ENCODE results near the gene GABRG3. TPM values are rescaled to one million over a fixed set of nuclear protein-coding genes. Genes with fewer than 3 reads are reported as not detected.

The GABRG3 gene
- total RNA-seq, 1 experiment from 2014 or later: not detected

DNA sequence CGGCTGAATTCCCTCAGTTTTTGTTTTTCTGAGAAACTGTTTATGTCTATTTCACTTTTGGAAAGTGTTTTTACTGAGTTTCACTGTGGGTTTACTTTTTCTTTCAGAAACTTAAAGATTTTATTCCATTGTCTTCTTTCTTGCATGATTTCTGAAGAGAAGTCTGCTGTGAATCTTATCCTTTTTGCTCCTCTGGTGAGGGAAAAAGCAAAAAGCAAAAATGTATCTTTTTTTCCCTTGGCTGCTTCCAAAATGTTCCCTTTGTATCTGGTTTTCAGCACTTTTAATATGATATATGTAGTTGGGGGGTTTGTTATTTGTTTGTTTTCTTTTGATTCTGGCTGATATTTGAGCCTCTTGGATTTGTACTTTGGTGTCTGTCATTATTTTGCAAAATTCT is 538.0 kb downstream of the GABRG3 start:
- Histone ChIP-seq H3K27me3 (ENCODE audit: insufficient read depth, low read length) (no peaks in the 10 kb centered on the region), H3K4me3 (replicated peaks in 1 of 2; ENCODE audit: low read depth in 1 of 2, low read length in 2 of 2) (no peak overlapping the region), H3K27ac (ENCODE audit: low read depth, low read length) (no peak overlapping the region), H3K4me2 (ENCODE audit: low read length) (no peak overlapping the region), H3K79me2 (ENCODE audit: insufficient read depth, low read length) (no peaks in the 10 kb centered on the region), H3K36me3 (ENCODE audit: control insufficient read depth in 1 of 2, insufficient read depth in 2 of 2, low read length in 2 of 2) (no peaks in the 10 kb centered on the region), H3K9ac (ENCODE audit: low read length) (no peak overlapping the region), H4K20me1 (ENCODE audit: insufficient read depth) (no peaks in the 10 kb centered on the region), H3K9me3 (ENCODE audit: control insufficient read depth in 1 of 2, insufficient read depth in 1 of 2, low read depth in 1 of 2, low read length in 2 of 2) (peaks cover 25 to 33% of the 10 kb centered on the region in 2 experiments; a peak in 2 of 4 replicates), H2AFZ (ENCODE audit: low read depth, low read length, poor library complexity, severe bottlenecking) (no peak overlapping the region), H3K4me1 (ENCODE audit: control insufficient read depth in 1 of 2, insufficient read depth in 2 of 2, low read length in 2 of 2) (no peaks in the 10 kb centered on the region), H3K9me2 (ENCODE audit: insufficient read depth) (no peaks in the 10 kb centered on the region)
- ATAC-seq (no peak), DNase-seq (ENCODE audit: low read depth, low spot score) (no peak)
- no TSS peak for BruUV-seq (replicated peaks)
- ChIA-PET CTCF (no interaction called here), POLR2A (no interaction called here), RAD21 (ENCODE audit: low non-redundant PET in 1 of 2, low total read pairs in 2 of 2, uncharacterized antibody in 2 of 2, unreplicated experiment in 2 of 2) (no interaction called here)
- intact Hi-C loops (cut with micrococcal nuclease): no loop called here
- no peak for TF ChIP-seq MAX (IDR thresholded peaks at IDR 0.05)
- TF ChIP-seq ELF1 (IDR thresholded peaks at IDR 0.05; ENCODE audit: borderline replicate concordance, low read depth): no peak
- no peak for TF ChIP-seq JUND (IDR thresholded peaks at IDR 0.05)
- no peak for TF ChIP-seq EGR1 (IDR thresholded peaks at IDR 0.05; ENCODE audit: low read depth)
- TF ChIP-seq YY1 (IDR thresholded peaks at IDR 0.05; ENCODE audit: extremely low read depth, insufficient replicate concordance, low read depth, low read length): no peak
- TF ChIP-seq FOSL1 (IDR thresholded peaks at IDR 0.05; ENCODE audit: low read depth): no peak
- TF ChIP-seq, protein P1, sequence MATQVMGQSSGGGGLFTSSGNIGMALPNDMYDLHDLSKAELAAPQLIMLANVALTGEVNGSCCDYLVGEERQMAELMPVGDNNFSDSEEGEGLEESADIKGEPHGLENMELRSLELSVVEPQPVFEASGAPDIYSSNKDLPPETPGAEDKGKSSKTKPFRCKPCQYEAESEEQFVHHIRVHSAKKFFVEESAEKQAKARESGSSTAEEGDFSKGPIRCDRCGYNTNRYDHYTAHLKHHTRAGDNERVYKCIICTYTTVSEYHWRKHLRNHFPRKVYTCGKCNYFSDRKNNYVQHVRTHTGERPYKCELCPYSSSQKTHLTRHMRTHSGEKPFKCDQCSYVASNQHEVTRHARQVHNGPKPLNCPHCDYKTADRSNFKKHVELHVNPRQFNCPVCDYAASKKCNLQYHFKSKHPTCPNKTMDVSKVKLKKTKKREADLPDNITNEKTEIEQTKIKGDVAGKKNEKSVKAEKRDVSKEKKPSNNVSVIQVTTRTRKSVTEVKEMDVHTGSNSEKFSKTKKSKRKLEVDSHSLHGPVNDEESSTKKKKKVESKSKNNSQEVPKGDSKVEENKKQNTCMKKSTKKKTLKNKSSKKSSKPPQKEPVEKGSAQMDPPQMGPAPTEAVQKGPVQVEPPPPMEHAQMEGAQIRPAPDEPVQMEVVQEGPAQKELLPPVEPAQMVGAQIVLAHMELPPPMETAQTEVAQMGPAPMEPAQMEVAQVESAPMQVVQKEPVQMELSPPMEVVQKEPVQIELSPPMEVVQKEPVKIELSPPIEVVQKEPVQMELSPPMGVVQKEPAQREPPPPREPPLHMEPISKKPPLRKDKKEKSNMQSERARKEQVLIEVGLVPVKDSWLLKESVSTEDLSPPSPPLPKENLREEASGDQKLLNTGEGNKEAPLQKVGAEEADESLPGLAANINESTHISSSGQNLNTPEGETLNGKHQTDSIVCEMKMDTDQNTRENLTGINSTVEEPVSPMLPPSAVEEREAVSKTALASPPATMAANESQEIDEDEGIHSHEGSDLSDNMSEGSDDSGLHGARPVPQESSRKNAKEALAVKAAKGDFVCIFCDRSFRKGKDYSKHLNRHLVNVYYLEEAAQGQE (IDR thresholded peaks at IDR 0.05; ENCODE audit: low read depth): no peak
- TF ChIP-seq CEBPB (IDR thresholded peaks at IDR 0.05; ENCODE audit: low read depth): no peak
- TF ChIP-seq CBX3 (IDR thresholded peaks at IDR 0.05; ENCODE audit: low read depth): no peak
- no peak for TF ChIP-seq ZFX (IDR thresholded peaks at IDR 0.05)
- TF ChIP-seq POLR2AphosphoS5 (IDR thresholded peaks at IDR 0.05; ENCODE audit: low read depth, low read length): no peak
- TF ChIP-seq, protein P2, sequence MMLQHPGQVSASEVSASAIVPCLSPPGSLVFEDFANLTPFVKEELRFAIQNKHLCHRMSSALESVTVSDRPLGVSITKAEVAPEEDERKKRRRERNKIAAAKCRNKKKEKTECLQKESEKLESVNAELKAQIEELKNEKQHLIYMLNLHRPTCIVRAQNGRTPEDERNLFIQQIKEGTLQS (IDR thresholded peaks at IDR 0.05): no peak
- no peak for TF ChIP-seq RAD21 (IDR thresholded peaks at IDR 0.05; ENCODE audit: low read depth)
- TF ChIP-seq EZH2phosphoT487 (IDR thresholded peaks at IDR 0.05; ENCODE audit: borderline replicate concordance): no peak
- no peak for TF ChIP-seq SP1 (IDR thresholded peaks at IDR 0.05; ENCODE audit: low read depth)
- TF ChIP-seq SIN3A (IDR thresholded peaks at IDR 0.05; ENCODE audit: low read depth): no peak
- no peak for TF ChIP-seq SRF (IDR thresholded peaks at IDR 0.05; ENCODE audit: low read depth)

All from HCT116 (cell line).